GM12864 (cell line): Measurements from ENCODE around the gene MRPS18A.

Experiments used
- DNase-seq: peaks from one replicate; pipeline ENCODE4 v3.0.0-alpha.2; 2011; ENCODE audit warnings: low read depth
- H3K4me3 ChIP-seq: 2 replicates; pipeline ENCODE4 v1.5.1; 2011; ENCODE audit warnings: mild to moderate bottlenecking, low read depth, low read length, control low read depth
- CTCF ChIP-seq: IDR thresholded peaks from 2 replicates; pipeline ENCODE4 v1.5.1; 2011; ENCODE audit warnings: low read depth, mild to moderate bottlenecking, moderate library complexity, low read length, control low read depth, inconsistent platforms; ENCODE audit errors: missing control alignments

MRPS18A gene

GRCh38 chr6:43730634-43731033, 43.0 kb upstream of the MRPS18A start:
- H3K4me3 ChIP-seq: no peak overlapping the region
- DNase-seq: no peak
- TF ChIP-seq CTCF: no peak

- no peak overlapping the region for H3K4me3 ChIP-seq
- no peak for DNase-seq
- TF ChIP-seq CTCF: no peak
Measured at GRCh38 chr6:43729537-43729936, 41.9 kb upstream of the MRPS18A start.

GRCh38 chr6:43728586-43728985, 41.0 kb upstream of the MRPS18A start:
- no peak for TF ChIP-seq CTCF
- no peak for DNase-seq
- H3K4me3 ChIP-seq: no peak overlapping the region

- no peak for TF ChIP-seq CTCF
- DNase-seq: no peak
- H3K4me3 ChIP-seq: no peak overlapping the region
Measured at GRCh38 chr6:43727634-43728033, 40.0 kb upstream of the MRPS18A start.

GRCh38 chr6:43725643-43726580, 38.3 kb upstream of the MRPS18A start:
- TF ChIP-seq CTCF: no peak
- no peak for DNase-seq
- no peak overlapping the region for H3K4me3 ChIP-seq

- no peak overlapping the region for H3K4me3 ChIP-seq
- no peak for TF ChIP-seq CTCF
- no peak for DNase-seq
Measured at GRCh38 chr6:43724914-43725642, 37.5 kb upstream of the MRPS18A start.
